HUES48 (cell line): ENCODE measurements around the gene CDC20.

ENCODE experiments used
- H3K27ac ChIP-seq: one replicate; pipeline ENCODE4 v1.7.0; 2013; ENCODE audit warnings: low read depth, low read length, inconsistent platforms
- H3K27me3 ChIP-seq: 2 replicates; pipeline ENCODE4 v1.6.1; 2013; ENCODE audit warnings: mild to moderate bottlenecking, low read length; ENCODE audit not compliant: control insufficient read depth, insufficient read depth
- H3K36me3 ChIP-seq: 2 replicates; pipeline ENCODE4 v1.6.1; 2013; ENCODE audit warnings: low read length; ENCODE audit not compliant: control insufficient read depth, insufficient read depth
- H3K4me1 ChIP-seq: 2 replicates; pipeline ENCODE4 v1.6.1; 2013; ENCODE audit warnings: mild to moderate bottlenecking, low read length; ENCODE audit not compliant: control insufficient read depth, insufficient read depth
- H3K4me3 ChIP-seq: 2 replicates; pipeline ENCODE4 v1.5.1; 2013; ENCODE audit warnings: mild to moderate bottlenecking, low read depth, low read length
- H3K9ac ChIP-seq: 2 replicates; pipeline ENCODE4 v1.6.1; 2013; ENCODE audit warnings: mild to moderate bottlenecking, low read depth, low read length, moderate library complexity
- H3K9me3 ChIP-seq: 2 replicates; pipeline ENCODE4 v1.6.1; 2013; ENCODE audit warnings: low read length; ENCODE audit not compliant: control insufficient read depth, insufficient read depth

The CDC20 gene

GRCh38 chr1:43317817-43318471 lies 40.8 kb upstream of the CDC20 start:
- Histone ChIP-seq H3K36me3 (no peaks in the 10 kb centered on the region), H3K27ac (no peak overlapping the region), H3K27me3 (no peaks in the 10 kb centered on the region), H3K4me1 (no peaks in the 10 kb centered on the region), H3K9me3 (no peaks in the 10 kb centered on the region), H3K9ac (no peak overlapping the region), H3K4me3 (no peak overlapping the region)

GRCh38 chr1:43318831-43319230 lies 40.0 kb upstream of the CDC20 start:
- no peak overlapping the region for H3K27ac ChIP-seq
- H3K9me3 ChIP-seq = no peaks in the 10 kb centered on the region
- no peaks in the 10 kb centered on the region for H3K36me3 ChIP-seq
- H3K27me3 ChIP-seq = no peaks in the 10 kb centered on the region
- no peak overlapping the region for H3K4me3 ChIP-seq
- H3K4me1 ChIP-seq = no peaks in the 10 kb centered on the region
- H3K9ac ChIP-seq = no peak overlapping the region

GRCh38 chr1:43319288-43319687 lies 39.5 kb upstream of the CDC20 start:
- Histone ChIP-seq H3K36me3 (no peaks in the 10 kb centered on the region), H3K4me3 (no peak overlapping the region), H3K4me1 (0 out of 2 replicates have a peak, but pooled peaks cover under 1% of the 10 kb centered on the region), H3K9ac (no peak overlapping the region), H3K27me3 (no peaks in the 10 kb centered on the region), H3K27ac (no peak overlapping the region), H3K9me3 (no peaks in the 10 kb centered on the region)

GRCh38 chr1:43319766-43320165 lies 39.0 kb upstream of the CDC20 start:
- no peak overlapping the region for H3K27ac ChIP-seq
- no peaks in the 10 kb centered on the region for H3K9me3 ChIP-seq
- H3K4me1 ChIP-seq = 0 out of 2 replicates have a peak, but pooled peaks cover 5% of the 10 kb centered on the region
- H3K36me3 ChIP-seq = no peaks in the 10 kb centered on the region
- H3K27me3 ChIP-seq = no peaks in the 10 kb centered on the region
- H3K4me3 ChIP-seq = no peak overlapping the region
- no peak overlapping the region for H3K9ac ChIP-seq

GRCh38 chr1:43321331-43321891 lies 37.4 kb upstream of the CDC20 start:
- no peaks in the 10 kb centered on the region; the same call in 1 of the 2 replicates for H3K9me3 ChIP-seq
- no peak overlapping the region for H3K9ac ChIP-seq
- H3K4me3 ChIP-seq = no peak overlapping the region
- H3K4me1 ChIP-seq = 0 out of 2 replicates have a peak, but pooled peaks cover 5% of the 10 kb centered on the region
- no peaks in the 10 kb centered on the region for H3K36me3 ChIP-seq
- no peaks in the 10 kb centered on the region for H3K27me3 ChIP-seq
- no peak overlapping the region for H3K27ac ChIP-seq

- Histone ChIP-seq H3K4me3 (no peak overlapping the region), H3K36me3 (no peaks in the 10 kb centered on the region), H3K4me1 (0 out of 2 replicates have a peak, but pooled peaks cover 5% of the 10 kb centered on the region)
These were observed 36.3 kb upstream of the CDC20 start for GRCh38 chr1:43322506-43322905.

GRCh38 chr1:43324810-43325209 lies 34.0 kb upstream of the CDC20 start:
- H3K4me3 ChIP-seq = no peak overlapping the region
- no peaks in the 10 kb centered on the region for H3K36me3 ChIP-seq

More at GRCh38 chr1:43322506-43322905, 36.3 kb upstream of the CDC20 start:
- Histone ChIP-seq H3K27ac (no peak overlapping the region), H3K9me3 (peaks cover under 1% of the 10 kb centered on the region), H3K27me3 (no peaks in the 10 kb centered on the region), H3K9ac (no peak overlapping the region)

GRCh38 chr1:43325381-43325780 lies 33.4 kb upstream of the CDC20 start:
- no peak overlapping the region for H3K27ac ChIP-seq
- no peak overlapping the region for H3K4me3 ChIP-seq
- no peaks in the 10 kb centered on the region for H3K36me3 ChIP-seq
- no peaks in the 10 kb centered on the region for H3K27me3 ChIP-seq
- peaks cover 12% of the 10 kb centered on the region; the same call in 1 of the 2 replicates for H3K4me1 ChIP-seq
- peaks cover 5% of the 10 kb centered on the region for H3K9me3 ChIP-seq
- H3K9ac ChIP-seq = no peak overlapping the region

More at GRCh38 chr1:43324810-43325209, 34.0 kb upstream of the CDC20 start:
- Histone ChIP-seq H3K9ac (no peak overlapping the region), H3K27ac (peak overlapping the region; percentile 51), H3K9me3 (peaks cover 5% of the 10 kb centered on the region), H3K27me3 (no peaks in the 10 kb centered on the region), H3K4me1 (peaks cover 7% of the 10 kb centered on the region; the same call in 1 of the 2 replicates)

GRCh38 chr1:43327549-43328292 lies 31.1 kb upstream of the CDC20 start:
- Histone ChIP-seq H3K27me3 (no peaks in the 10 kb centered on the region), H3K9me3 (peaks cover 5% of the 10 kb centered on the region), H3K4me3 (no peak overlapping the region), H3K9ac (no peak overlapping the region), H3K4me1 (peaks cover 16% of the 10 kb centered on the region; the same call in 1 of the 2 replicates), H3K27ac (no peak overlapping the region), H3K36me3 (no peaks in the 10 kb centered on the region)

- Histone ChIP-seq H3K9me3 (peaks cover 5% of the 10 kb centered on the region), H3K27me3 (no peaks in the 10 kb centered on the region), H3K4me1 (peaks cover 11% of the 10 kb centered on the region; the same call in 1 of the 2 replicates), H3K27ac (peak overlapping the region; percentile 49), H3K9ac (no peak overlapping the region), H3K36me3 (no peaks in the 10 kb centered on the region), H3K4me3 (no peak overlapping the region)
These were observed 28.6 kb upstream of the CDC20 start for GRCh38 chr1:43329995-43330751.
